Measurements from ENCODE around the gene RNF220.

RNF220 gene

GRCh38 chr1:44524655-44525500 is 119.8 kb downstream of the RNF220 start:
- DNase-seq = no peak

DNA sequence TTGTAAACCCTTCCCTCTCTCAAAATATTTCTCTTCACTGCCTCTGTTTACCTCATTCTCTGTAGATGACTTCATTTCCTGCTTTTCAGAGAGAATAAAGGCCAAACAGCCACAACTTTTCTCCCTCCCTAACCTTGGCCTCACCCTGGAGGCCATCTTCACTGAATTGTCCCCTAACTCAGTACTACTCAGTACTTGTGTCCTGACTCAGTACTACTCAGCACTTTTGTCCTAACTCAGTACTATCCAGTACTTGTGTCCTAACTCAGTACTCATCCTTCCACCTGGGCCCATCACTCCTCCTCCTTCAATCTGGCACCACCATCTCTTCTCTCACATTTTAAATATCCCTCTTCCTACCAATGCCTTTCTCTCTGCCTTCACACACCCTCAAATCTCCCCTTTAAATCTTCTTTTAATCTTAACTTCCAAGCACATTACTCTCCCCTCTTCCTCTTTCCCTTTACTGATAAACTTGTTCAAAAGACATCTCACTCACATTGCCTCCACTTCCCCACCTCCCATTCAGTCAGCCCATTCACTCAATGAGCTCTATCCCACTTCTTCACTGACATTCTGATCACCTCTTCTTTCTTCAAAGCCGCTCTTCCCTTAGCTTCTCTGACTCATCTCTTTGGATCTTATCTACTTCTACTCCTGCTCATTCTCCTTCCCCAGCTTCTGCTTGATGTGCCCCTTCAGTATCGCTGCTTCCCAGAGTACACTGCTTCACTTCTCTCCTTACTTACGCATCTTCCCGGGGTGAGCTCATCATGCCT is 121.4 kb downstream of the RNF220 start:
- DNase-seq = no peak

GRCh38 chr1:44531785-44532566 is 126.9 kb downstream of the RNF220 start:
- peak; percentile 7 for DNase-seq

DNA sequence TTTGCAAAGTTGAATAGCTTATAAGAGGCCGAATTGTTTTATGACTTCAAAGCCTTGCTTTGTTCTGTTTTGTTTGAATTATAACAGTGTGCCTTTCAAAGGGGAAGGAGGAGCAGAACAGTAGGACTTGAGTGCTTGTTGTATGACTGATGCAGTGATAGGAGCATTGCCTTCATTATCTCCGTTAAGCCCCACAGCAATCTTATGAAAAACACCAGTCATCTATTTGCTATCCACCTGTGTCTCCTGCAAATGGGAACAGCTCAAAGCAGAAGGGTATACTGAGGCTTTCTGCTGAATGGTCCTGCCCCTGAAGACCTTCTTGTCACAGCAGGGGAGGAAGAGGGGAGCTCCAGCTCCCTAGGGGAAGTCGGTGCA is 127.5 kb downstream of the RNF220 start:
- DNase-seq = no peak

DNA sequence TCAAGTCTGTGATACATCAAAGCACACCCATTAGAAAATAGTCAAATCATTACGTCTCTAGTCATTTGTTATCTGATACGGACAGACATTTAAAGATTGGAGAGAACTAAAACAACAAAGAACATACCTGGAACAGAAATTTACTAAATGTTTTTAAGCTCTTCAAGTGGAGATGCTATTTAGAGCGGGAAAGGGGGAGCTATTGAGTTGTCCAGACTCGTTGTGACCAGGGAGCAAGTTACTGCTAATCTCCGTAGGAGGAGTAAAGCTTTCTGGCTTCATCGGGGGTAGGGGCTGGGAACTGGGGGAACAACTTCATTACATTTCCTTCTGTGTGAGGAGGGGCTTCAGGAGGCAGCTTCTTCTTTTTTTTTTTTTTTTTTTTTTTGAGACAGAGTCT is 129.7 kb downstream of the RNF220 start:
- no peak for DNase-seq

GRCh38 chr1:44536357-44537209 is 131.5 kb downstream of the RNF220 start:
- DNase-seq = no peak

- DNase-seq = no peak
Observed at GRCh38 chr1:44537538-44537937, 132.5 kb downstream of the RNF220 start.

GRCh38 chr1:44537956-44538355 is 132.9 kb downstream of the RNF220 start:
- no peak for DNase-seq

- no peak for DNase-seq
Observed at GRCh38 chr1:44539991-44540730, 135.1 kb downstream of the RNF220 start.

DNA sequence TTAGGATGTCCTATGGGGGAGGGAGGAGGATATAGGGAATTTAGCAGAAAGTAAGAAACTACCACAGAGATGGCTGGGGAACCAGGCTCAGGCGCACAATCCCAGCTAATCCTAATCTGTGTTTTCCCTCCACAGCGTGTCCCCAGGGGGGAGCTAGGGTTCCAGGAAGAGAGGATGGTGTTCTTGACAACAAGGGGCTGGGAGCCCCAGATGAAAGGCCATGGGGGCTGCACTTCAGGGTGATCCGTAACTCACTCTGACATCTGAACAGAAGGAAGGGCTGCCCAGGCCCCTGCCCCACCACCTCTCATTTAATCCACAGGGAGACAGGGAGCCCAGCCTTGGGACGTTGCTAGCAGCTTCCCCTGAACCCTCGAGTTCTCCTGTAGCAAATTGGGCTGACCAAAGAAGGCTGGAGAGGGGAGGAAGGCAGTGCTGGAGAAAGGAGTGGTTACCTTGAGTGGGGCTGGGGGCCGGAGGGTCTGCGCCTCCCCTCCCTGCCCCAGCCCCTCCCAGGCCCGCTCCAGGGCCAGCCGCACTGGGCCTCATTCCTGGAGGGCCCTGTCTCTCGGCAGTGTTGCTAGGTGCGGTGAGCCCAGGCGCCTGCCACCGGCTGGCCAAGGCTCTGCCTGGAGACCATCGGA is 137.5 kb downstream of the RNF220 start:
- DNase-seq = no peak

GRCh38 chr1:44543064-44543744 is 138.1 kb downstream of the RNF220 start:
- DNase-seq = no peak

- no peak for DNase-seq
Observed at GRCh38 chr1:44543786-44544185, 138.7 kb downstream of the RNF220 start.

DNA sequence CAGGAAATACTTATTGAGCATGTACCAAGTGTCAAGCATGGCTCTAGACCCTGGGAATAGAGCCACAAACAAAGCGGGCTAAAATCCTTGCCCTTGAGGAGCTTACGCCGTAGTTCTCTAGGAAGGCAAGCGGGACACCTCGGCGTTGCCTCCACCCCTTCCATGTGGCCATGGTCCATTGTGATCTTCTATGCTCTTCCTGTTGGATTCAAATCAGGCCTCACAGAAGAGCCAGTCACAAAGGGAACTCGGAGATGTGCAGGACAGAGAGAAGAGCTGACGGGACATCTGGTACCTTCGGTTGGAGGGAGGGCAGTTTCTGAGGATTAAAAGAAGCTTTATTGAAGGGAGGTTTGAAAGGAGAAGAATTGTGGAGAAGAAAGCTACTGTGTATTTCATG is 139.9 kb downstream of the RNF220 start:
- DNase-seq = no peak

DNA sequence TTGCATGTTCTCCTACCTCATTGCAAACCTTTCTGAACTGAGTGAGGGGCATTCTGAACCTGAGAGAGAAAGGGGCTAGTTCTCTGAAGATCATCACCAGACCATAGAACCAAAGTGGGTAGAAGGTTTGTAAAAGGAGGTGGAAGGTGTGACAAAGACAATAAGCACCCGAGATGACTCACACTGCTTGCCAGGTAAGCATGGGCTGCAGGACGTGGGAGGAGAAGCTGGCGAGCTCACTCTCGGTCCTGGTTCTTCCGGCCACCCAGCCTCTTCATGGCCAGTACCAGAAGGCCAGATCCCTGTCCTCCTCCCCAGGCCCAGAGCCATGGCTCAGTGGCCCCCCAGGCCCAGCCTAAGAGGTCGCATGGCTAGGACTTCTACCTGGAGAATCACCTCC is 140.9 kb downstream of the RNF220 start:
- DNase-seq = no peak

DNA sequence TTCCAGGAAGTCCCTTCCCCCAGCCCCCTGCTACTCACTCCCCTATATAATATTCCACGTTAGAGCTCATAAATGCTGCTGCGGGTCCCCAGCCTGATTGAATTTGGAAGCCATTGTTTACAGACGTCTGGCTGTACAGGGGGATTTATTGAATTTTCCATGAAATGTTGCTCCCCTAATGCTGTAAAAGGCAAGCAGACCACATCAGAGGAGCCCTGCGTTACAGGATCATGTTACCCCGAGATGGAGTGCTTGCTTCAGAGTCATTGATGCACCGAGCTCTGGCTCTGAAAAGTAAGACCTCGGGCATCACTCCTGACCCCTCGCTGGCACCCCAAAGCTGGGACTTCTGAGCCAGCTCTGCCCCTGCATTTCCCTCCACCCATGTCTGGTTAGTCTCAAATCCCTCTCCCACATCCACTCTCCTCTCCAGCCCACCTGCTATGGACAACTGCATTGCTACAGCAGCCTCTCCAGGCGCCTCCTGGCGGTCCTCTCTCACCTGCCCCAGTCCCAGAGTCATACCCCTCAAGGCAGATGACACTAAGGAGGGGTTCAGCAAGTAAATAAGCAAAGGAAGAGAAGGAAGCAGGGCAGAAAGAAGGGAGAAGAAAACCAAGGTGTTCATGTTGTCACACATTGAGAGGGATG is 141.5 kb downstream of the RNF220 start:
- DNase-seq = no peak

DNA sequence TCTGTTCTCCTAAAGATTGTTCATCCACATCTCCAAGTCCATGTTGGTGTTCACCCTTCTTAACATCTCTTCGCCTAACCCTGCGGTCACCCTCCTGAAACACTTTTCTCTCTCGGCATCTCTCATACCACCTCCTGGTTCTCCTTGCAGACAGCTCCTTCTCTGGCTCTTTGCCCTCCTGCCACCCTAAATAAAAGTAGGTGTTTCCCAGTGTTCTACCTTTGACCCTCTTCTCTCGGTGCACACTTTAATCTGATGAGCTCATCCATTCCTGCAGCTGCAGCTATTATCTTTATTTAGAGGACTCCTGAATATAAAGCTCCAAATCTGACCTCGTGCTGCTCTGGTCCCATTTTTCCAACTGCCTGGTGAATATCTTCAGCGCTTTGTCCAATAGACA is 142.3 kb downstream of the RNF220 start:
- no peak for DNase-seq

DNA sequence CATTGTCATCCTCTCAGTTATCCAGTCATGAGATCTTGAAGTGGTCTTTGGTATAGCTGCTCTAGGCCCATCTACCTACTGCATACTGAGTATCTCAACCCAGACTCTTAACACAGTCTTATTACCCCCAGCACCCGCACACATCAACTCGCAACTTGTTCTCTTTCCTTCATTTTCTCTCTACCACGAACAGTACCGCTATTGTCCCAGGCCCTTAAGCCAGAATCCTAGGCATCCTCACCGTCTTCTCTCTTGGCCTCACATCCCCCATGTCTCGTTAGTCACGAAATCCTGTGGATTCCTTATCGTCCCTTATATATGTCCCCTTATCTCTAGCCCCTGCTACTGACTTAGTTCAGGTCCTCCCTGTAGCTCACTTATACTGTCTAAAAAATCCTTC is 142.8 kb downstream of the RNF220 start:
- no peak for DNase-seq

DNA sequence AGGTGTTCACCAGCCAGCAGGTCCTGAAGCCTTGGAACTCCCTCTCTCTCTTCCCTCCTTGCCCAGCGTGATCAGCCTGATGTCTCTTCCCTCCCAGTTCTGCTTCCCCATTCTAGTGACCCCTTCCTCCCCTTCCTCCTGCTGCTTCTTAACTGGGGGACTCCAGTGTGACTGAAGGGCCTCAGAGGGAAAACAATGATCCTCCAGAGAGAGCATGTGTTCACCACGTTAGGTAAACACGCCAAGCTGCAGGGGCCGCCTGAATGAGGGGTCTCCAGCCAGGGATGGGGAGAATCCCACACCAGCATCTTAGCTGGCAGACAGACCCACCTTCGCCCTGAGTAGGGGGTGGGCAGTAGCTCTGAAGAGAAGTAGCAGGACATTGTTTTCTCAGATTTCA is 144.5 kb downstream of the RNF220 start:
- no peak for DNase-seq

GRCh38 chr1:44553127-44553758 is 148.2 kb downstream of the RNF220 start:
- DNase-seq = no peak

GRCh38 chr1:44553771-44554170 is 148.7 kb downstream of the RNF220 start:
- DNase-seq = peak; percentile 20
